Karpas-422 (cell line): ENCODE results near the gene DGKD. TPM values are rescaled to one million over a fixed set of nuclear protein-coding genes. Genes with fewer than 3 reads are reported as not detected.

ENCODE experiments used
- DNase-seq: peaks from one replicate; pipeline ENCODE4 v3.0.0-alpha.2; 2015
- H2AFZ ChIP-seq: fragments of 200-600 bp; sonication (generic); 2 replicates; pipeline ENCODE4 v1.6.1; 2014; ENCODE audit warnings: antibody characterized with exemption, low read length, mixed read lengths
- H3K27ac ChIP-seq: fragments of 200-600 bp; sonication (generic); 2 replicates; pipeline ENCODE4 v1.5.1; 2014; ENCODE audit warnings: mild to moderate bottlenecking, low read length, moderate library complexity
- H3K27me3 ChIP-seq: fragments of 200-600 bp; sonication (generic); 2 replicates; pipeline ENCODE4 v1.6.1; 2014; ENCODE audit warnings: low read length, mixed read lengths
- H3K36me3 ChIP-seq: fragments of 200-600 bp; sonication (generic); 2 replicates; pipeline ENCODE4 v1.6.1; 2014; ENCODE audit warnings: low read length, mixed read lengths; ENCODE audit not compliant: insufficient read depth
- H3K4me1 ChIP-seq: fragments of 200-600 bp; sonication (generic); 2 replicates; pipeline ENCODE4 v1.6.1; 2014; ENCODE audit warnings: mild to moderate bottlenecking, low read length, mixed read lengths
- H3K4me2 ChIP-seq: fragments of 200-600 bp; sonication (generic); 2 replicates; pipeline ENCODE4 v1.6.1; 2014; ENCODE audit warnings: low read length, low read depth, mild to moderate bottlenecking; ENCODE audit not compliant: poor library complexity, severe bottlenecking
- H3K4me3 ChIP-seq: fragments of 200-600 bp; sonication (generic); 2 replicates; pipeline ENCODE4 v1.5.1; 2014; ENCODE audit warnings: mild to moderate bottlenecking, antibody characterized with exemption, low read length, mixed read lengths
- H3K79me2 ChIP-seq: fragments of 200-600 bp; sonication (generic); 2 replicates; pipeline ENCODE4 v1.6.1; 2014; ENCODE audit warnings: mild to moderate bottlenecking, low read length, mixed read lengths
- H3K9ac ChIP-seq: fragments of 200-600 bp; sonication (generic); 2 replicates; pipeline ENCODE4 v1.6.0; 2014; ENCODE audit warnings: low read length
- H3K9me2 ChIP-seq: fragments of 200-600 bp; sonication (generic), shearing (Covaris generic); replicated peaks from 2 replicates; pipeline ENCODE4 v1.6.0; 2014; ENCODE audit warnings: mild to moderate bottlenecking, low read length, moderate library complexity; ENCODE audit not compliant: insufficient read depth
- H3K9me3 ChIP-seq: fragments of 300-700, 200-600 bp; sonication (generic); 2 replicates; pipeline ENCODE4 v1.6.1; 2014; ENCODE audit warnings: low read length, mixed read lengths
- H4K20me1 ChIP-seq: fragments of 200-600 bp; sonication (generic); 2 replicates; pipeline ENCODE4 v1.6.1; 2014; ENCODE audit warnings: mild to moderate bottlenecking, antibody characterized with exemption, low read length, low read depth; ENCODE audit not compliant: insufficient read depth
- total RNA-seq: library from RNA; depleted of rRNA; stranded (reverse); fragments of >200 nt; shearing (Covaris generic); gene quantifications from 2 replicates; pipeline ENCODE4 v1.2.3, GENCODE V29; 2014; ENCODE audit warnings: low replicate concordance

DGKD gene
- total RNA-seq, 1 experiment from 2014 or later: 10.2 TPM

GRCh38 chr2:233384811-233385488, 30.7 kb downstream of the DGKD start:
- Histone ChIP-seq H3K79me2 (no peaks in the 10 kb centered on the region), H3K4me2 (no peak overlapping the region), H3K4me3 (no peak overlapping the region)

GRCh38 chr2:233385489-233386044, 31.3 kb downstream of the DGKD start:
- H3K27me3 ChIP-seq: no peaks in the 10 kb centered on the region
- no peak overlapping the region for H2AFZ ChIP-seq
- no peaks in the 10 kb centered on the region for H3K9me2 ChIP-seq
- no peak for DNase-seq
- H3K9me3 ChIP-seq: no peaks in the 10 kb centered on the region
- peaks cover 20% of the 10 kb centered on the region for H4K20me1 ChIP-seq
- no peaks in the 10 kb centered on the region for H3K79me2 ChIP-seq
- H3K4me2 ChIP-seq: no peak overlapping the region
- H3K36me3 ChIP-seq: no peaks in the 10 kb centered on the region
- H3K9ac ChIP-seq: no peak overlapping the region
- H3K27ac ChIP-seq: no peak overlapping the region
- H3K4me3 ChIP-seq: no peak overlapping the region
- H3K4me1 ChIP-seq: peaks cover 18% of the 10 kb centered on the region

More at GRCh38 chr2:233384811-233385488, 30.7 kb downstream of the DGKD start:
- no peak for DNase-seq
- H3K36me3 ChIP-seq: no peaks in the 10 kb centered on the region
- H2AFZ ChIP-seq: no peak overlapping the region
- H3K27me3 ChIP-seq: no peaks in the 10 kb centered on the region
- no peaks in the 10 kb centered on the region for H3K9me2 ChIP-seq
- H3K9ac ChIP-seq: no peak overlapping the region
- H3K27ac ChIP-seq: no peak overlapping the region
- no peaks in the 10 kb centered on the region for H3K9me3 ChIP-seq
- peaks cover 25% of the 10 kb centered on the region for H4K20me1 ChIP-seq
- peaks cover 24% of the 10 kb centered on the region for H3K4me1 ChIP-seq

GRCh38 chr2:233386382-233387041, 32.2 kb downstream of the DGKD start:
- H3K4me1 ChIP-seq: peaks cover 9% of the 10 kb centered on the region

GRCh38 chr2:233387225-233387624, 32.9 kb downstream of the DGKD start:
- no peak for DNase-seq
- Histone ChIP-seq H3K27me3 (no peaks in the 10 kb centered on the region), H2AFZ (no peak overlapping the region), H3K79me2 (no peaks in the 10 kb centered on the region), H3K9me2 (no peaks in the 10 kb centered on the region), H3K9me3 (no peaks in the 10 kb centered on the region), H4K20me1 (peaks cover 13% of the 10 kb centered on the region; the same call in 1 of the 2 replicates), H3K4me3 (no peak overlapping the region), H3K36me3 (no peaks in the 10 kb centered on the region), H3K9ac (no peak overlapping the region), H3K4me2 (no peak overlapping the region), H3K4me1 (peaks cover 6% of the 10 kb centered on the region; the same call in 1 of the 2 replicates), H3K27ac (no peak overlapping the region)

More at GRCh38 chr2:233386382-233387041, 32.2 kb downstream of the DGKD start:
- Histone ChIP-seq H3K27ac (no peak overlapping the region), H4K20me1 (peaks cover 13% of the 10 kb centered on the region; the same call in 1 of the 2 replicates), H3K79me2 (no peaks in the 10 kb centered on the region), H3K27me3 (no peaks in the 10 kb centered on the region), H2AFZ (no peak overlapping the region), H3K9ac (no peak overlapping the region), H3K36me3 (no peaks in the 10 kb centered on the region), H3K4me2 (no peak overlapping the region), H3K9me3 (no peaks in the 10 kb centered on the region), H3K9me2 (no peaks in the 10 kb centered on the region), H3K4me3 (no peak overlapping the region)
- DNase-seq: no peak

- H3K9me2 ChIP-seq: no peaks in the 10 kb centered on the region
- no peak overlapping the region for H2AFZ ChIP-seq
- peaks cover 13% of the 10 kb centered on the region; the same call in 1 of the 2 replicates for H4K20me1 ChIP-seq
- no peak overlapping the region for H3K9ac ChIP-seq
- no peak overlapping the region for H3K27ac ChIP-seq
- H3K4me2 ChIP-seq: no peak overlapping the region
- no peaks in the 10 kb centered on the region for H3K9me3 ChIP-seq
- no peak overlapping the region for H3K4me3 ChIP-seq
- no peak for DNase-seq
- no peaks in the 10 kb centered on the region for H3K36me3 ChIP-seq
- no peaks in the 10 kb centered on the region for H3K27me3 ChIP-seq
- H3K79me2 ChIP-seq: no peaks in the 10 kb centered on the region
- H3K4me1 ChIP-seq: peaks cover 6% of the 10 kb centered on the region; the same call in 1 of the 2 replicates
These were observed 33.6 kb downstream of the DGKD start for GRCh38 chr2:233387667-233388528.

- H3K4me3 ChIP-seq: no peak overlapping the region
- no peak overlapping the region for H3K9ac ChIP-seq
- no peak overlapping the region for H3K4me2 ChIP-seq
- DNase-seq: no peak
- no peak overlapping the region for H2AFZ ChIP-seq
- H3K4me1 ChIP-seq: peaks cover 6% of the 10 kb centered on the region; the same call in 1 of the 2 replicates
- H3K79me2 ChIP-seq: no peaks in the 10 kb centered on the region
- 0 out of 2 replicates have a peak, but pooled peaks cover 8% of the 10 kb centered on the region for H4K20me1 ChIP-seq
- H3K27me3 ChIP-seq: no peaks in the 10 kb centered on the region
- no peaks in the 10 kb centered on the region for H3K9me3 ChIP-seq
- H3K27ac ChIP-seq: no peak overlapping the region
- H3K36me3 ChIP-seq: no peaks in the 10 kb centered on the region
- no peaks in the 10 kb centered on the region for H3K9me2 ChIP-seq
These were observed 35.4 kb downstream of the DGKD start for GRCh38 chr2:233389601-233390125.

- Histone ChIP-seq H3K27me3 (no peaks in the 10 kb centered on the region), H3K9me3 (no peaks in the 10 kb centered on the region), H3K9ac (no peak overlapping the region), H3K4me2 (no peak overlapping the region), H4K20me1 (no peaks in the 10 kb centered on the region), H3K36me3 (no peaks in the 10 kb centered on the region), H3K4me1 (no peaks in the 10 kb centered on the region), H3K4me3 (no peak overlapping the region), H3K79me2 (no peaks in the 10 kb centered on the region), H3K27ac (no peak overlapping the region), H3K9me2 (no peaks in the 10 kb centered on the region), H2AFZ (no peak overlapping the region)
- DNase-seq: no peak
These were observed 41.4 kb downstream of the DGKD start for GRCh38 chr2:233395687-233396086.
